Tongue (tissue), 2 donors: ENCODE data around the gene ITPKB. TPM values are rescaled to one million over a fixed set of nuclear protein-coding genes. Genes with fewer than 3 reads are reported as not detected.
"Not testable (repeated sequence)": the region's sequence is repeated elsewhere in the genome, so short reads cannot be mapped to it uniquely, and the experiment has no call there.

Experiments
- DNase-seq: peaks from one replicate; pipeline ENCODE4 v3.0.0-alpha.2; 2015
- total RNA-seq: library from RNA; depleted of rRNA; stranded (reverse); fragments of >200 nt; gene quantifications from one replicate; pipeline ENCODE4 v1.2.3, GENCODE V29; 2014

Gene ITPKB
- total RNA-seq: 34.2 TPM

- peak; percentile 87 for DNase-seq
Observed at GRCh38 chr1:226738995-226739695, at the start of gene ITPKB. Gene ITPKB, minus strand, starts transcription at chr1:226739282. Its CDS starts 1,824 bp downstream, at chr1:226737458.

GRCh38 chr1:226787638-226788037 is 48.6 kb upstream of the ITPKB start:
- DNase-seq: peak; percentile 26

GRCh38 chr1:226787071-226787470 is 48.0 kb upstream of the ITPKB start:
- DNase-seq: no peak

- no peak for DNase-seq
Observed at GRCh38 chr1:226786550-226786949, 47.5 kb upstream of the ITPKB start.

GRCh38 chr1:226785805-226786204 is 46.7 kb upstream of the ITPKB start:
- DNase-seq: no peak

GRCh38 chr1:226784081-226785049 is 45.3 kb upstream of the ITPKB start:
- DNase-seq: peak; percentile 30

GRCh38 chr1:226782845-226783601 is 43.9 kb upstream of the ITPKB start:
- DNase-seq: no peak

- no peak for DNase-seq
Observed at GRCh38 chr1:226781937-226782609, 43.0 kb upstream of the ITPKB start.

- DNase-seq: peak; percentile 38
Observed at GRCh38 chr1:226779561-226779960, 40.5 kb upstream of the ITPKB start.

GRCh38 chr1:226778657-226779058 is 39.6 kb upstream of the ITPKB start:
- no peak for DNase-seq

- DNase-seq: no peak
Observed at GRCh38 chr1:226776975-226777374, 37.9 kb upstream of the ITPKB start.

GRCh38 chr1:226776066-226776465 is 37.0 kb upstream of the ITPKB start:
- no peak for DNase-seq

GRCh38 chr1:226772446-226773139 is 33.5 kb upstream of the ITPKB start:
- no peak for DNase-seq

- DNase-seq: not testable (repeated sequence)
Observed at GRCh38 chr1:226767170-226767569, 28.1 kb upstream of the ITPKB start.

- no peak for DNase-seq
Observed at GRCh38 chr1:226766565-226766964, 27.5 kb upstream of the ITPKB start.

GRCh38 chr1:226764533-226764932 is 25.5 kb upstream of the ITPKB start:
- DNase-seq: no peak

GRCh38 chr1:226763905-226764264 is 24.8 kb upstream of the ITPKB start:
- peak; percentile 17 for DNase-seq

- DNase-seq: no peak
Observed at GRCh38 chr1:226762988-226763904, 24.2 kb upstream of the ITPKB start.

GRCh38 chr1:226762055-226762454 is 23.0 kb upstream of the ITPKB start:
- DNase-seq: no peak

- no peak for DNase-seq
Observed at GRCh38 chr1:226761322-226761721, 22.2 kb upstream of the ITPKB start.
